GM10248 (cell line): ENCODE results near the gene AKAP13.

Experiments used
- CTCF ChIA-PET: fragments of 300-600 bp; sonication (Branson Sonifier 250); formaldehyde crosslinking; extraction: SDS; loops from one replicate; lab custom pipeline; 2021; ENCODE audit warnings: antibody characterized with exemption; lab: Yijun Ruan, JAX
- POLR2A ChIA-PET: fragments of 350-650 bp; sonication (Branson Sonifier 250); formaldehyde crosslinking; extraction: SDS; loops from one replicate; lab custom pipeline; 2020; ENCODE audit warnings: antibody characterized with exemption; lab: Yijun Ruan, JAX
- DNase-seq: peaks from one replicate; pipeline ENCODE4 v3.0.0; 2012; ENCODE audit errors: extremely low spot score
- CTCF ChIP-seq: IDR thresholded peaks from 2 replicates; pipeline ENCODE4 v1.5.1; 2012; ENCODE audit warnings: mild to moderate bottlenecking, low read depth; ENCODE audit errors: extremely low read depth, missing control alignments, control extremely low read depth

The AKAP13 gene

GRCh38 chr15:85622221-85622831, 241.9 kb downstream of the AKAP13 start:
- ChIA-PET CTCF (interaction anchor here (1.2 to 1.6 kb wide), 3 partner anchors 8 to 218 kb away, joined by 3 to 5 read pairs (median 4); no protein-coding TSS in a partner anchor), POLR2A (no interaction called here)
- no peak for TF ChIP-seq CTCF
- DNase-seq: no peak

- ChIA-PET CTCF (interaction anchor here (1.0 to 1.7 kb wide), 5 partner anchors 9 to 37 kb away, joined by 3 to 5 read pairs (median 4); no protein-coding TSS in a partner anchor), POLR2A (no interaction called here)
- no peak for TF ChIP-seq CTCF
- no peak for DNase-seq
Measured at GRCh38 chr15:85623315-85624049, 243.1 kb downstream of the AKAP13 start.

- ChIA-PET CTCF (interaction anchor here (0.7 to 1.7 kb wide), 8 partner anchors 9 to 66 kb away, joined by 3 to 5 read pairs (median 3); no protein-coding TSS in a partner anchor), POLR2A (no interaction called here)
- no peak for DNase-seq
- TF ChIP-seq CTCF: no peak
Measured at GRCh38 chr15:85624291-85624801, 243.9 kb downstream of the AKAP13 start.

- DNase-seq: no peak
- ChIA-PET POLR2A (no interaction called here), CTCF (interaction anchor here (1.1 to 1.7 kb wide), 3 partner anchors 9 to 47 kb away, joined by 3 to 5 read pairs (median 3); no protein-coding TSS in a partner anchor)
- no peak for TF ChIP-seq CTCF
Measured at GRCh38 chr15:85625166-85625830, 244.9 kb downstream of the AKAP13 start.

GRCh38 chr15:85625856-85626255, 245.5 kb downstream of the AKAP13 start:
- CTCF ChIA-PET: interaction anchor here (2.5 kb wide), 1 partner anchor 28 kb away, joined by 9 read pairs; no protein-coding TSS in a partner anchor
- POLR2A ChIA-PET: no interaction called here
- DNase-seq: no peak
- TF ChIP-seq CTCF: no peak
